GM18505 (cell line): ENCODE measurements around the gene NR3C1.
A peak's percentile ranks its signal among the peaks of the same experiment; 100 is the strongest.

Experiments used
- ATAC-seq: cut with Tn5 transposase; IDR thresholded peaks from one replicate; pipeline ENCODE4 v1.9.1; 2021; ENCODE audit not compliant: unreplicated experiment
- POLR2A ChIP-seq: IDR thresholded peaks from 4 replicates; pipeline ENCODE4 v1.6.1; 2011; ENCODE audit warnings: borderline replicate concordance; ENCODE audit not compliant: insufficient read depth, insufficient read length; ENCODE audit errors: extremely low read depth

NR3C1 gene

GRCh38 chr5:143405849-143406098 lies 2.3 kb upstream of the NR3C1 start:
- ATAC-seq, result no peak
- no peak for TF ChIP-seq POLR2A

GRCh38 chr5:143405063-143405848 lies 1.8 kb upstream of the NR3C1 start:
- ATAC-seq, result peak; percentile 29
- TF ChIP-seq POLR2A, result peak; percentile 86

GRCh38 chr5:143404416-143405062 lies 1.1 kb upstream of the NR3C1 start:
- peak; percentile 21 for ATAC-seq
- no peak for TF ChIP-seq POLR2A

GRCh38 chr5:143403334-143403592 lies 223 bp downstream of the NR3C1 start:
- TF ChIP-seq POLR2A, result no peak
- peak; percentile 16 for ATAC-seq

GRCh38 chr5:143402553-143403333 lies 743 bp downstream of the NR3C1 start:
- no peak for TF ChIP-seq POLR2A
- no peak for ATAC-seq

GRCh38 chr5:143402017-143402552 lies 1.4 kb downstream of the NR3C1 start:
- no peak for ATAC-seq
- peak; percentile 32 for TF ChIP-seq POLR2A

GRCh38 chr5:143401227-143402016 lies 2.1 kb downstream of the NR3C1 start:
- no peak for ATAC-seq
- no peak for TF ChIP-seq POLR2A

GRCh38 chr5:143400541-143401226 lies 2.8 kb downstream of the NR3C1 start:
- no peak for ATAC-seq
- no peak for TF ChIP-seq POLR2A

GRCh38 chr5:143399616-143400540 lies 3.6 kb downstream of the NR3C1 start:
- TF ChIP-seq POLR2A, result no peak
- ATAC-seq, result no peak

- no peak for TF ChIP-seq POLR2A
- no peak for ATAC-seq
Observed at GRCh38 chr5:143398451-143399237, 4.8 kb downstream of the NR3C1 start.

- TF ChIP-seq POLR2A, result no peak
- ATAC-seq, result no peak
Observed at GRCh38 chr5:143398053-143398355, 5.5 kb downstream of the NR3C1 start.
